NCI-H1092 (cell line): Measurements from ENCODE around the gene BEND5.

ENCODE experiments used
- DNase-seq: peaks from one replicate; lab custom pipeline; 2025; lab: John Stamatoyannopoulos, UW

The BEND5 gene

DNA sequence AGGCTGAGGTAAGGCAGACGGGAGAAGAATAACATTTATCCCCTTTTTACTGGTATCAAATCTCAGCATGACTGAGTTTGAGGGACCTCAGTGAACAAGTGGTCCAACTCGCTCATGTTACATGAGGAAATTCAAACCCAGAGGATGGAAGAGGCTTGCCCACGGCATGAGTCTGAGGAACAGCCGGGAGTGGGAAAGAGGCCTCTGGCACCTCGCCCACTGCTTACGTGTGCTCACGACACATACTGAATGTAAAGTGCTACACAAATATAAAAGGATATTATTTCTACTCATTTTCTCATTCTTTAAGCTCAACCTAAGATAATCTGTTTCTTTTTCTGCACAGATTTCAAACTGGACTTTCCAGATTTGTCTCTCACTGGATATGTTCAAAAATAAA lies 14.7 kb downstream of the BEND5 start:
- DNase-seq = no peak

DNA sequence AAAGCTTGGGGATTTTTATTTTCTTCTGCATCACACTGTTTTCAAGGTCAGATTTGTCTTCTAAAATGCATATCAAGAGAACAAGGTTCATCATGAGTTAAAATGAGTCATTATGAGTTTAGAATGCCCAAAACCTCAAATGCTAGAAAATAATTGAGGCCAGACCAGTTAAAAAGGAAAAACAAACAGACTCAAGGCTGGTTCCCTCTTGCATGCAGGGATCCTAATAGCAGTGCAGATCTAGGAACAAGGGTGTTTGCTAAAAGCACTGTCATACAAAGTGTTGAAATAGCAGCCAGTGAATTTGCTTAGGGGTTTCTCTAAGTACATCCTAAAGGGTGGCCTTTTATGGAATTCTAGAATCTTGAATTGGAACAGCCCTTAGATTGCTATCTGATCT lies 15.3 kb downstream of the BEND5 start:
- no peak for DNase-seq

DNA sequence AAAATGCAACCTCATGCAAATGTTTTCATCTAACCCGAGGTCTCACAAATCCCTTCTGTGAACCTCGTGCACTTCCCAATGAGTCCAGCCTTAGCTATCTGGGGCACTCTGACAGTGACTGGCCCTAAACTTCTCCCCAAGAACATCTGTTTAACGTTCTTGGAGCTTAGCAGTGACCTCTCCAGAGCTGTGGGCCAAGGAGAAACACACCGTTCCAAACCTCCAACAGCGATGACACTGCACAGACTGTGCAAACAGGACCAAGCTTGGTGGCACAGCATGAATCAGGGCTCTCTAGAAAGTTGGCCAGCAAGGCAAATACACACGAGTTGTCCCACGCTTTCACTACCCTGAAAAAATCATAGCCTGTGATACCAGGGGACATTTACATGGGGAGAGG lies 15.8 kb downstream of the BEND5 start:
- DNase-seq = no peak

DNA sequence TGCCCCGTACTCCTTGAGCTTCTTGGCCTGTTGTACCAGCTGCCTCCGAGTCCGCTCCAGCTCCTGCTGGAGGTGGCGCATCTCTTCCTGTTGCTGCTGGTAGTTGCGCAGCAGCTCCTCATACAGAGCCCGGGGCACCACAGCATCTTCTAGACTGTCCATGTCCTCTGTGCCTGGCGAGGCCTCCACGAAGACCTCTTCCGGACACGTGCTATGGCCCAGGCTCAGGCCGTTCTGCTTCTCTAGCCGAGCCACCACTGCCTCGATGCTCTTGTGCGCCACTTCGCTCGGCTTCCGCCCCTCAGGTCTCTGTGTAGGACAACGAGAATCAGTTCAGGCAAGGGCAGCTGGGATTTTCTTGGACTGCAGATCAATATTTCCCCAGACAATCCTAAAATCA lies 17.7 kb downstream of the BEND5 start:
- no peak for DNase-seq

DNA sequence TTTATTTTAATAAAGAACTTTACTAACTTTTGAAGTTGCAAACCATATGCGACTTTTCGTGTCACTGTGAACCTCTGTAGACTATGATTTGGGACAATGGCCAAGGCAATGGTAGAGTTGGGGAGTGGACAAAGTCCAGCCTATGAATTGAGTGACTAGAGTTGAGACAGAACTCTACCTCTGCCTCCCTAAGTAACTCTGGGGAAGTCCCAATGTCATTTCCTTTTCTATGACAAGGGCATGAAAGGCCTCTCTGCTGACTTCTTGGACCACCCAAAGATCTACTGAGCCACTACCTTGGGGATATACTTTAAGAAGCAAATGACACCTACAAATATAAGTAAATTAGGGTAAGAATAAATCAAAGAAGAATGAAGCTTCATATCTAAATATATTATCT lies 19.3 kb downstream of the BEND5 start:
- no peak for DNase-seq

DNA sequence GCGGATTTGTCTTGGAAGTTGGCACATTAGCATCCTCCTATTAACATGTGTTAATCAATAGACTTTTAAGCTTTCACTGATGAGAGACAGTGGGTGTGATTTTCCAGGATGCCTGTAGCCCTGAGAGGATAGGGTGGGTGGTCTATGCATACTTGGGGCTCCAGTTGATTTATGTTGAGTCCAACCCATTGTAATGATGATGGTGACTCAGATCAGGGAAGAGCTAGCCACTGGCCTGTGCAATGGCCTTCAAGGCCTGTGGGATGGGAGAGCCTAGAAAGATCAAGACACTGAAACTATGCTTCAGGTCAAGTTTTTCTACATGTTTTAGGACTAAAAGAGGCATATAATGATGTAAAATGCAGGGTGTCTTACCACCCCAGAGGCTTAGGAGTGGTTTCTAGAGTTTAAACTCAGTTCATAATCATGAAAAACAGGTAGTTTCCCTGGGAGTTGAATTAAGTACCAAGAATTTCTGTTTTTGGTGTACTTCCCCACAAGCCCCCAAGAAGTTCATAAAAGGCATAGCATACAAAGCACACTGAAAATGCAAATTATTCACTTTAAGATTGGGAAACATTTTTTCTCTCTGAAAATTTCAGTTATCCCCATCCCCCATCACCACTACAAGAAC lies 19.9 kb downstream of the BEND5 start:
- DNase-seq = no peak

DNA sequence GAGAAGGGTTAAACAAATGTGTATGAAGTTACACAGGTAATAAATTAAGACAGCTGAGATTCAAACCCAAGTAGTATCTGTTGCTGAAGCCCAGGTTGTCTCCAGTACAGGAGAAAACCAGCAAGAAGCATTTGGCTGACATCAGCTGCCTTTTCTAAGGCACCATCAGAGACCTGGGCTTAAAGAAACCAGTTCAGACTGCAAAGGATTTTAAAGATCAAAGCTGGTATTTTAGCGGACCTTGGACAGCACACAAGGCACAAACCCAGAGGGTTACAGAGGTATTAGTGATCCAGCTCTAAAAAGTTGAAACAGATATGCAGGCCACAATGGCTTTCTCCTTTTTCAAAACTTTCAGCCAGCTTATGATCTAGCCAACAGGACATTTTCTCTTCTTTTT lies 23.4 kb downstream of the BEND5 start:
- no peak for DNase-seq

DNA sequence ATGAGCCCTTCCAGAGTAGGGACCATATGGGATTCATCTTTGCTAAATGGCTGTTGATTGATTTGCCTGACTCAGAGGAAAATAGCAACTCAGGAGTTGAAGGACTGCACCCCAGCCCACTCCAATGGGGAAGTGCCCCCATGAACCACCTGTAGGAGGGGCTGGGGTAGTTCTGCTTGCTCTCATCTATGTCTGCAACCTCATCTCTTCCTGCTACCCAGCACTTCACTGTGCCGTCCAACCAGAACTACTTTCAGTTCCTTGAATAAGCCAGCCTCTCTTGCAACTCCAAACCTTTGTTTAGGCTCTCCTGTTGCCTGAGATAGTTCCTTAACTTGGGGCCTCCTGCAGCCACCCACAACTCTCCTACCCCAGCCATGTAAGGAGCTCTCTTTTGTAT lies 26.6 kb downstream of the BEND5 start:
- DNase-seq = no peak

DNA sequence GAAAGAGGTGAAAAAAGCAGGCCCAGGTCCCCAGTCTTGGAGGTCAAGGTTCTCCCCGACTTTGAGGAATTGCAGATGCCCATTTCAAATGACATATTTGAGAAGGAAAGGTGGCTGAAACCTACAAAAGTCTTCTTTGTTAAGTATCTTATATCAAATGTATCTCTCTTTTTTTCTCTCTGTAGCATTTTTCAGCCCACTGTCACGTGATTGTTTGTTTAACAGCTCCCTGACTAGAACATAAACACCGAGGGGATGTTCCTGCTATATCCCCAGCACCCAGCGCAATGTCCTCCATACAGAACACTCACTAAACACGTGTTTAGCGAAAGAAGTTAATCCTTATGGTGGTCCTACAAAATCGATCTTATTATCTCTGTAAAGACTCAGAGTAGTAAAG lies 27.6 kb downstream of the BEND5 start:
- no peak for DNase-seq

DNA sequence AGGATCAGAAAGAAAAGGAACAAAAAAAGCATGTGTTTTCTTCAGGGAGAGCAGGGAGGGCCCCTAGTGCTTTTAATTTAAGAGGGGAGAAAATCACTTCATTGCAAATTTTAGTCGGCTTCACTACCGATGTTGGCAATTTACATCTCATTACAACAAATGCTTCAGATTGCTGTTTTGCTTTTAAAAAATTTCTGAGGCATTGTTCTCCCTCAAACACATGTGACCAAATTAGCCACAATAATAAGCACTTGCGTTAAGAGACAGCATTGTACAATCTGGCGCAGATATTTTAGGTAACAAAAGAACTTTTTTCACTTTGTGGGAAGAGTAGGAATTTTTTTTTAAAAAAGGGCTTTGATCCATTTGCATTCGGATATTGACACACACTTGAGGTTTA lies 29.8 kb downstream of the BEND5 start:
- no peak for DNase-seq

DNA sequence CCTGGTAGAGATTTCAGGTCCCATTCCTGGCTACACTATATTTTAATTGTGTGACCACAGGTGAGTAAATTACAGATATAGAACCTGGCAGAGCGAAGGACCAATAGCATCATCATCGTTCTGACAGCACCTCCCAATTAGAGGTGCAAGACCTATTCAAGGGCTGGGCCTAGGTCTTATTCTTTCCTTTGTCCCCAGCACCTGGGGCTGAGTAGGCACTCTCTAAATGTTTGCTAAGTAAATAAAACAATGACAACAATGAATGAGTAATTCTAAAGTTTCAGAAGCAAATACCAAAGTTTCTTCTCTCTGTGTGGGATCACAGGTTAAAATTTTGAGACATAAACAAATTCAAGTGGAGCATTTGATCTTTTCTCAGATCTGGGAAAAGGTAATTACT lies 32.7 kb downstream of the BEND5 start:
- no peak for DNase-seq

DNA sequence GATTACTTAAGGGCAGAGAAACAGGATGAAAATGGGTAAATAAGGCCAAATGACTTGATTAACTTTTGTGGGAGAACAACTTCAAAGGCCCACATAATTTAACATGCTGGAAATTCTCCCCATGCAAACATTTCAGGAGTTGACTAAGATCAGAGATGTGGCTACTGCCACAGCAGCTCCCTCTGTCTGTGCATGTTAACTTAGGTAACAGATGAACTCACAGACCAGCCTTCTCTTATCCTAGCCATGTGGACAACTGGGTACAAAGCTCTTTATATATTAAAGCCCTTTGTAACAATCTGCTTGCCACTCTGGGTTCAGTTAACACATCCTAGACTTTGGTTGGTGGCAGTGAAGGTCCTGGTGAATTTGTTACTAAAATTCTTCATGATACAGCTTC lies 33.2 kb downstream of the BEND5 start:
- no peak for DNase-seq

DNA sequence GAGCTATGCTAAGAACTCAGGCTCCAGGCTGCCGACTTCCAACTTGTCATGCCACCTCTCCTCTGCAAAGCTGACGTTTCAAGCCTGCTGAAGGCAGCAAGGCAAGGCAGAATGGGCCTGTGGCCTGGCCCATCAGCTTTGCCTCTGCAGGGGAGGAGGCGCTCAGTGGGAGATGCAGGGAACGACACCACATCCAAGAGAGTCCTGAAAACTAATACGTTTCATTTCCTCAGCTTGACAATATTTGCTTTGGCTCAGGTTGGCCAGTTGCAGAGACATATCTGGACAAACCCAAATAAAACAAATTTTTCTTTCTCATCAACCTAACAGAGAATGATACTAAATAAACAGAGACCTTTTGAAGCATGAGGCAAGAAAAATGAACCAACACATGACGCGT lies 35.3 kb downstream of the BEND5 start:
- no peak for DNase-seq

DNA sequence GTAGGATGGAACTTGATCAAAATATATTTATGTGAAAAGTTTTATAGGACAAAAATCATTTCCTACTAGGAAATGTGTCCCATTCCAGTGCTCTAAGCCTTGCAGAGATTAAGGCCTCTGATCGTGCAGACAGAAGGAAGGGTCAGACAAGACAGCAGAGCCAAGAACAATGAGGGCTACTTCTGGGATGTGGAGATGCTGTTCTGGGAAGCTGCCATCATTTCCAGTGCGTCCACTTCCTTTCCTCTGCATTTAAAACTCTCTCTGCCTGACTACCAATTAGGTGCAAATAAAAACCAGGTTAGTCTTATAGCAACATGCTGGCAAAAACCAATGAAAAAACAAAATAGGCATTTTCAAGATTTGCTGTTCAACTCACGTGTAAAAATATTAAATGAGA lies 36.1 kb downstream of the BEND5 start:
- DNase-seq = no peak

DNA sequence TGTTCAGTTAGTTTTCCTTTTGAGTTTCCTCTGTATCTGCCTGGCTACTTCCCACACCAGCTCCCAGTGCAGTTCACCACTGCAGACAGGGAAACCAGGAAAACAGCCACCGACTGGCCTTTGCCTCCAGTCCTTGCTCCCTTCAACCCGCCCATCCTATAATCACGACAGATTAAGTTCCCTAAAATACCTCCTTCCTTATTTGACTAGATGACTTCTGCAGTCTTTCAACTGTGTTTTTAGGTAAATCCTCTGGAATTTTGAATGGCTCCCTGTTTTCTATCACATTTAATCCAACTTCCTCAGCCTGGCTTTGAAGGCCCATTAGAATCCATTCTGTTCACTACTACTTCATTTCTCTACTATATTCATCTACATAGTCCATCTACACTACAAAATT lies 37.6 kb downstream of the BEND5 start:
- DNase-seq = no peak

DNA sequence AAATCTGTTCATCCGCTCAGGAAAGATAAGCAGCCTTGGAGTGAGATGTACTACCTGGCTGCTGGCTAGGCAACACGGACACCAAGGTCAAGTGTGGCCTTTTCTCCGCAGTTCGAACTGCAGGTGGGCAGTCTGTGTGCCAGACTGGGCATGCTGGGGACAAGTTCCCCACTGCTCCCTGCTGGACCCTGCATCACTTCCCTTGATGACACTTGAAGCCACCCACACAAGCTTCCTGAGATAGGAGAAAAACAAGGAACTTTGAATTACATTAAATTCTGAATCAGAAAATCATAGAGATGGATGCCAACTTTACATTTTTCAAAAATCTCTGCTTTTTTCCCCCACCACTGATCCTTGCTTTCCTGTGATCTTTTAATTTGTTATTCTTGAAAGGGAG lies 38.3 kb downstream of the BEND5 start:
- DNase-seq = no peak

DNA sequence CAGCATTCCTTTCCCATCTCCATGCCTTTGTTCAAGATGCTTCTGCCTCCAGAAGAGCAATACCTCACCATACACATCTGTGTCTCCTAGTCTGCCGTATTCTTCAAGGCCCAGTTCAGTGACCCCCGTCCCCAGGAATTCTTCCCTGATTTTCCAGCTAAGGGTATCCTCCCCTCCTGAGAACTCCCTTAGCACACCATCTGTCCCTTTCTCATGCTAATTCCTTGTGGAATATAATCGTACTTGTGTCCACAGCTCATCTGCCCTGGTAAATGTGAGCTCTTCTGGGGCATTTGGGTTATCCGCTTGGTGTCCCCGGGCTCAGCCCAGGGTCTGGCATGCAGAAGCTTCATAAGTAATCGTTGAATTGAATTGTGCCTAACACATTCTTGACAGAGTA lies 40.9 kb downstream of the BEND5 start:
- no peak for DNase-seq

DNA sequence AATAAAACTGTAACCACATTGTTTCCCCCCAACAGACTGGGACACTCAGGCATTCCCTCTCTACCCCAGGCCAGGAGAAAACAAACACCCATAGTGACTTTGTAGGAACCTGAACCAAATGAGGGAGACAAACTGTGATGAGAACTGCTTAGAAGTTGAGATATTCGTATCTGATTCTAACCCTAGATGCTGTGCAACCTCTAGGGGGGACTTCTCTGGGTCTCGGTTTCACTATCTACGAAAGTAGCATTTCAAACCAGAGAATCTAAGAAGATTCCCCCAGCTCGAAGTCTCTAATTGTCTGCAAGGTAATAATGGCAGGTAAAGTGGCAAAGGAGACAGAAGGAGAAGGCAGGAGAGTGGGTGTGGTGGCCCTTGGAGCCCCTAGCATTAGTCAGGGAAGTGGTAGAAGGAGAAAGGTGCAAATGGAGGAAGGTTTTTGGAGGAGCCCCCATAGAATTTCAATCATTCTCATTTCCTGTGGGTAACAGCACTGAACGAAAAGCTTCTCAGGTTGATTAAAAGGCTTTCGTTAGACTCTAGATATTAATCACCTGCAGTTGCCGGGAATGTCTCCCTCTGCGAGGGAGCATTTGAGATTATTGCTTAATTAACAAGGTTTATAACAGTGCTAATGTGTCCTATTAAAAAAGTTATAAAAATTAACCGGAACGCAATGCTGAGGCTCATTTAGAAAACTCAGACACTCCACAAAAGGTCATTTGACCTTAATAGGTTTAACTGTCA lies 46.4 kb downstream of the BEND5 start:
- DNase-seq = no peak

DNA sequence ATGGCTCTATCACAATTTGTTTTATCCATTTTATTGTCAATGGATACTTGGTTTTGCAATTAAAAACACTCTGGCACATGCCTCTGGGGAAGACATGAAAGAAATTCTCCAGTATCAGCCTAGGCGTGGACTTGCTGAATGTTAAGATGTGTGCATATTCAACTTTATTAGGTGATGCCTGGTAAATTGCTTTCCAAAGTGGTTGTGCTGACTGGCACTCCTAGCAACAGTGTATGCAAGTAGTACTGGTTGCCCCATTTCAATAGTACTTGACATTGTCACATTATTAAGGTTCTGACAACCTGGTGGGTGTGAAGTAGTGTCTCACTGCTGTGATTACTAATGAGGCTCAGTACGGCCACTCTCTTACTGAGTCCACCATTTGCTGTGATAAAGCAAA lies 48.1 kb downstream of the BEND5 start:
- DNase-seq = no peak

DNA sequence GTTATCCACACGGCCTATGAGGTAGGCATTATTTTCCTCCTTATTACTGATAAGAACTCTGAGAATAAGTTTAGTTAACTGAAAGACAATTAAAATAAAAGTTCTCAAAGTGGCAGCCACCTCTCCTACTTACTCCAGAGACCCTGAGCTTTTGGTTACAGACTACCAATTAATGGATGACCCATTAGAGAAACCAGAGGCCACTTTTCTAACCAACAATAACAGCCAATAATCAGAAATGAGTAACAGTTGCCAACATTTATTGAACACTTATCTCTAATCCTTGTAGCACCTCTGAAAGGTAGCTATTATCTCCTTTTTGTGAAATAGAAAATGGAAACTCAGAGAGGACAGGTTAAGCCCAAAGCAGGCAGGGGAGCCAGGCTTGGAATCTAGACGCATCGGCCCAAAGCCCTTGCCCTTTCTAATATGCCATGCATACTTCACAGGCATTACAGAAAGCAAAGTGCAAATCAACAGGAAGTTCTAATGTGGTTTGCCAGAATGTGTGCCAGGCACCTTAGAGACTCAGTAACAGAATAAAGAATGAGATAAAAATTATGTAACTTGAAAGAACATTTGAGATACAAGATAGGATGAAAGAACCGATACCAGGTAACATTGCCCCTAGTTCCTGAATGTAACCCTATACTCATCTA lies 50.0 kb downstream of the BEND5 start:
- no peak for DNase-seq

DNA sequence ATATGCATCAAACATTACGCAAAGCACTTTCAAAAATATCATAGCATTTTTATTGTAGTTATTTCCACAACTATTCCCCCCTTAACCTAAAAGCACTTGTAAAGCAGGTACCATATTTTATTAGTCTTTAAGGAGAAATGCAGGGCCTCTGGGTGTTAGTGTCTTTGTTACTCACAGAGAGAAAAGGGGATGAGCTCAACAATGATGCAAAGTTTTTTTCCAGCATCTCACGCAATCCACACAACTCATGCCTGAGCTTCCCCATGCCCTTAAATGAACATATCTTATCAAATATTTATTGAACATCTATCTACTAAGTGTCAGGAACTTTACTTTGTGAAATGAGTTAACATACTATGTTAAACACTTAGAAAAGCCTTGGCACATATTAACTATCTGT lies 50.6 kb downstream of the BEND5 start:
- DNase-seq = no peak

DNA sequence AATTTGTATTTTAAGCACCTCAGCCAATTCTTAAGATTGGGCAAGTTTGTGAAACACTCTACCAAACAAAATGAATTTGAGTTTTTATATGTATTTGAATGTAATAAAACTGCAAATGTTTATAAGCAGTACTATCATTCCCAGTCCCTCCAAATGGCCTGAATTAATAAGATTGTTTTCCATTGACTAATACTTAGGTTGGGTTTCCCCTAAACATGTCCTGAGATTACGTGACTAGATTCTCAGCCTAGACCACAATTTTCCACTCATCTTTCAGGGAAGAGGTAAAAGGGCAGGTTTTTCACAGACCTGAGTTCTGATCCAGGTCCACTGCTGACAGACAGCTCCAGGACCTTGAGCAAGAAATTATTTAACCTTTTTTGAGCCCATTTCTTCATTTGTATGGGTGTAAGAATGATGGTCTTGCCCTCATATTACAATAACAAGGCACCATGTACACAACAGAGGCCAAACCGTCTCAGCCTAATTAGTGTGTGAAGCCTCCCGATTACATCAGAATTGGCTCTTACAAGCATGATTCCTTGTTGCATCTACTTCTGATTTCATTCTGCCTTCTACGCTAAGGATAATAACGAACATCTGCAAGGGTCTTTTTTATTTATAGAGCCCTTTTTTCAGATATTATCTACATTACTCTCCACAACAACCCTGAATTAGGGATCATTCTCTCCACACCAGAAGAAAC lies 51.2 kb downstream of the BEND5 start:
- DNase-seq = no peak

DNA sequence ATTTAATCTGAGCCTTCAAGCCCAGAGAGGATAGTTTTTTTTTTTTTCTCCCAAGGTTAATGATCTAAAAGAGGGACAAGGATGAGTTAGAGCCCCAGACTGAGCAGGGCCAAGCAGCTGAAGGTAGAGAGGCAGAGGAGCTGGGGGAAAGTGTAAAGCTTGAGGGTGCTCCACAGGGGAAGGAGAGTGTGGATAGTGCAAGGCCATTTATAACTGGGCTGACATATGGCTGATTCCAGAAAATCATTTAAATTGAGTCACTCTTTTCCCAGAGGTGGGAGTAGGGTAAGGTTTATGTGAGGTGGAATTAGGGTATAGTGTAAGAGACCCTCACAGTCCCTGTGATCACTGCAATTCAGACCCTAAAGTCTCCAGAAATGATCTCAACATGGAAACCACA lies 55.8 kb downstream of the BEND5 start:
- DNase-seq = no peak
